Ovary (tissue), 9 donors: Measurements from ENCODE around the gene LRRC27. TPM values are rescaled to one million over a fixed set of nuclear protein-coding genes. Genes with fewer than 3 reads are reported as not detected.
A peak's percentile ranks its signal among the peaks of the same experiment; 100 is the strongest.
"Not testable (repeated sequence)": the region's sequence is repeated elsewhere in the genome, so short reads cannot be mapped to it uniquely, and the experiment has no call there.

Source experiments
- DNase-seq, 5 donors: peaks; one replicate each; pipeline ENCODE4 v3.0.0-alpha.2; 2019 to 2020
- H3K27ac ChIP-seq, 2 donors: fragments of 200-600 bp; one replicate each; pipeline versions ENCODE4 v1.5.1 to v1.8.0; 2019 to 2022
- H3K27me3 ChIP-seq: fragments of 200-600 bp; one replicate; pipeline ENCODE4 v1.8.0; 2022
- H3K36me3 ChIP-seq: fragments of 200-600 bp; sonication (generic); one replicate; pipeline ENCODE4 v1.5.1; 2019
- H3K4me1 ChIP-seq: one replicate; pipeline ENCODE4 v1.8.1; 2013; ENCODE audit warnings: mild to moderate bottlenecking, moderate library complexity; ENCODE audit not compliant: insufficient read depth
- H3K4me3 ChIP-seq: fragments of 200-600 bp; sonication (generic); one replicate; pipeline ENCODE4 v1.5.1; 2017
- H3K9me3 ChIP-seq, 2 donors: fragments of 200-600 bp in 1 of 2; sonication (generic) in 1 of 2; one replicate each; pipeline versions ENCODE4 v1.5.1 to v1.8.1; 2013 to 2019; ENCODE audit warnings: mild to moderate bottlenecking in 1 of 2, moderate library complexity in 1 of 2
- CTCF ChIP-seq, 3 donors: fragments of 450-650 bp in 2 of 3; fragments of 200-600 bp in 1 of 3; IDR thresholded peaks; one replicate each; pipeline versions ENCODE4 v1.5.1 to v1.8.0; 2016 to 2022; ENCODE audit warnings: antibody characterized with exemption in 3 of 3, mild to moderate bottlenecking in 1 of 3
- EP300 ChIP-seq: sonication (generic); formaldehyde crosslinking; IDR thresholded peaks from one replicate; pipeline ENCODE4 v1.6.1; 2017; ENCODE audit warnings: antibody characterized with exemption
- POLR2A ChIP-seq: fragments of 450-650 bp; IDR thresholded peaks from one replicate; pipeline ENCODE4 v1.6.1; 2017; ENCODE audit warnings: antibody characterized with exemption, mild to moderate bottlenecking, moderate library complexity
- whole genome bisulfite sequencing, 3 donors: extraction: QIAGEN DNeasy Blood & Tissue Kit in 1 of 3; methylation state at CpG; one replicate each; pipeline versions ENCODE4 v1.1.5 to v1.1.7; 2013 to 2017; 5-methylcytosine and 5-hydroxymethylcytosine counted together
- intact Hi-C, 4 donors: fragments of 100-400 bp; cut with DNase I; formaldehyde crosslinking; loops; one replicate each; pipeline versions ENCODE4 v1.11.0 to v1.15.1; 2022 to 2023
- polyA plus RNA-seq, 2 donors: library from polyadenylated mRNA; stranded (reverse); fragments of 200-250 nt in 1 of 2; fragments of 350-450 nt in 1 of 2; fragmentation: Illumina TruSeq in 1 of 2; extraction: RNeasy Lipid Tissue Mini Kit (QIAGEN cat#74804) in 1 of 2; gene quantifications; one replicate each; pipeline ENCODE4 v1.2.3, GENCODE V29; 2013 to 2014
- total RNA-seq, 7 donors: library from RNA; depleted of rRNA in 2 of 7; stranded (reverse); fragments of >200 nt in 2 of 7; fragmentation: NEBNext Ultra II Directional in 3 of 7; extraction: Animal tissue kit (Norgen Biotek cat#: 25700) in 3 of 7; gene quantifications; one replicate each; pipeline versions ENCODE4 v1.1.0 to v1.2.4, GENCODE V29; 2016 to 2023
- donor health status: DM: no; HTN: no; CAD: no; lungs with moderate emphysema.
- donor health status: DM: no; HTN: no; CAD: no.
- donor health status: Bipolar disorder and iron deficiency.
- donor health status: DM: yes; HTN: yes; CAD: no.
- donor health status: DM: no; HTN: no; CAD: no.
- donor health status: DM: yes; HTN: yes; CAD: no.

LRRC27 gene
- total and polyA plus RNA-seq, 9 donors, result 7.4 to 12.3 (median 9.3) TPM

GRCh38 chr10:132385721-132386418, 53.9 kb downstream of the LRRC27 start:
- TF ChIP-seq EP300 (no peak), CTCF (IDR thresholded peaks at IDR 0.05) (no peak), POLR2A (no peak)
- Histone ChIP-seq H3K4me3 (no peak overlapping the region), H3K9me3 (no peaks in the 10 kb centered on the region), H3K27ac (no peak overlapping the region), H3K36me3 (no peaks in the 10 kb centered on the region), H3K4me1 (peaks cover 13% of the 10 kb centered on the region), H3K27me3 (no peaks in the 10 kb centered on the region)
- intact Hi-C loops, result loop anchor here in 2 of 4 donors (2.0 to 10.0 kb wide), 3 partner anchors 66 to 259 kb away; no protein-coding TSS in a partner anchor
- peak in 2 of 5 donors; percentile 34 to 48 for DNase-seq
- WGBS, 3 donors, result 76 to 86% (median 78%) methylated on average over 18 of the region's 18 CpGs

GRCh38 chr10:132386419-132386831, 54.4 kb downstream of the LRRC27 start:
- intact Hi-C loops, result loop anchor here in 2 of 4 donors (2.0 to 10.0 kb wide), 3 partner anchors 66 to 258 kb away; no protein-coding TSS in a partner anchor
- Histone ChIP-seq H3K4me1 (peaks cover 13% of the 10 kb centered on the region), H3K9me3 (no peaks in the 10 kb centered on the region), H3K36me3 (no peaks in the 10 kb centered on the region), H3K27me3 (no peaks in the 10 kb centered on the region), H3K27ac (no peak overlapping the region), H3K4me3 (no peak overlapping the region)
- WGBS, 3 donors, result 79 to 88% (median 79%) methylated on average over 9 of the region's 9 CpGs
- peak in 2 of 5 donors; percentile 35 for DNase-seq
- TF ChIP-seq EP300 (no peak), CTCF (IDR thresholded peaks at IDR 0.05) (no peak), POLR2A (no peak)

GRCh38 chr10:132386896-132387295, 54.9 kb downstream of the LRRC27 start:
- intact Hi-C loops, result loop anchor here in 2 of 4 donors (2.0 to 10.0 kb wide), 3 partner anchors 65 to 258 kb away; no protein-coding TSS in a partner anchor
- H3K36me3 ChIP-seq, H3K4me3 ChIP-seq, H3K27ac ChIP-seq, H3K9me3 ChIP-seq, H3K27me3 ChIP-seq: not testable (repeated sequence)
- peaks cover 13% of the 10 kb centered on the region for H3K4me1 ChIP-seq
- peak in 2 of 5 donors; percentile 41 to 42 for DNase-seq
- WGBS, 3 donors, result 57 to 95% methylated on average over 1 of the region's 1 CpG; no CpG with 5 or more reads in 1 of the 3 donors

- no peak overlapping the region for H3K4me3 ChIP-seq
- H3K4me1 ChIP-seq, result peaks cover 13% of the 10 kb centered on the region
- peak; percentile 79 to 90 (median 88) for DNase-seq
- H3K36me3 ChIP-seq, result no peaks in the 10 kb centered on the region
- WGBS, 3 donors, result 2 to 5% (median 3%) methylated on average over 21 to 26 of the region's 26 CpGs
- H3K27me3 ChIP-seq, result no peaks in the 10 kb centered on the region
- H3K27ac ChIP-seq, result peak overlapping the region; percentile 37 to 64
- peak; percentile 47 to 82 (median 65) for TF ChIP-seq CTCF (IDR thresholded peaks at IDR 0.05)
- TF ChIP-seq POLR2A, result no peak
- TF ChIP-seq EP300, result no peak
- intact Hi-C loops, result loop anchor here (2.0 to 10.0 kb wide), 5 partner anchors 63 to 257 kb away; no protein-coding TSS in a partner anchor
- no peaks in the 10 kb centered on the region for H3K9me3 ChIP-seq
Measured at GRCh38 chr10:132387764-132388210, 55.8 kb downstream of the LRRC27 start.

- TF ChIP-seq POLR2A (no peak), EP300 (no peak), CTCF (IDR thresholded peaks at IDR 0.05) (no peak)
- intact Hi-C loops, result loop anchor here in 3 of 4 donors (2.0 to 10.0 kb wide), 4 partner anchors 62 to 256 kb away; no protein-coding TSS in a partner anchor
Measured at GRCh38 chr10:132388891-132389432, 57.0 kb downstream of the LRRC27 start.

More at GRCh38 chr10:132388891-132389432, 57.0 kb downstream of the LRRC27 start:
- Histone ChIP-seq H3K4me3 (no peak overlapping the region), H3K9me3 (no peaks in the 10 kb centered on the region), H3K27me3 (no peaks in the 10 kb centered on the region), H3K36me3 (no peaks in the 10 kb centered on the region), H3K4me1 (peaks cover 13% of the 10 kb centered on the region), H3K27ac (peak overlapping the region; percentile 81 to 85)
- DNase-seq, result peak; percentile 88 to 93 (median 92)
- WGBS, 3 donors, result 1 to 8% (median 3%) methylated on average over 18 to 22 of the region's 22 CpGs
